ENCODE results near the gene APBA1. TPM values are rescaled to one million over a fixed set of nuclear protein-coding genes. Genes with fewer than 3 reads are reported as not detected.

APBA1 gene
- total and polyA plus RNA-seq, 9 of the 15 experiments (the other 6 are each of a cell fraction or from before 2014, with no cell fraction given), result 0.01 to 0.02 TPM; not detected in 7

- no peak overlapping the region for H2AFZ ChIP-seq (ENCODE audit: low read depth, low read length)
- ChIA-PET CTCF (ENCODE audit: low intra/inter-chr PET ratio) (no interaction called here), POLR2A (no interaction called here)
- H3K79me2 ChIP-seq (ENCODE audit: control insufficient read depth, insufficient read depth, low read length), result no peaks in the 10 kb centered on the region
- H3K27me3 ChIP-seq (ENCODE audit: control insufficient read depth in 2 of 2, insufficient read depth in 2 of 2, low read length in 2 of 2), result no peaks in the 10 kb centered on the region
- no peak overlapping the region for H3K9ac ChIP-seq (ENCODE audit: insufficient read depth in 1 of 2, low read depth in 2 of 2, low read length in 2 of 2)
- ATAC-seq, result no peak
- H4K20me1 ChIP-seq (replicated peaks; ENCODE audit: control insufficient read depth, insufficient read depth, low read length), result no peaks in the 10 kb centered on the region
- no peak overlapping the region for H3K27ac ChIP-seq (ENCODE audit: extremely low read depth, low read depth, low read length)
- intact Hi-C loops (cut with micrococcal nuclease) (no loop called here), in situ Hi-C loops (cut with MboI) (no loop called here)
- no peaks in the 10 kb centered on the region for H3K36me3 ChIP-seq (ENCODE audit: control insufficient read depth, insufficient read depth, low read length)
- no peak for TF ChIP-seq TCF3 (CRISPR knock-in tag; IDR thresholded peaks at IDR 0.05)
- no peak for TF ChIP-seq SMAD4 (CRISPR knock-in tag; conservative IDR thresholded peaks at IDR 0.05)
- TF ChIP-seq ZNF407 (IDR thresholded peaks at IDR 0.05; ENCODE audit: low read depth), result no peak
- no peak for TF ChIP-seq TBP (optimal IDR thresholded peaks at IDR 0.05; ENCODE audit: low read depth, low read length)
- no peak for TF ChIP-seq CREB3L1 (IDR thresholded peaks at IDR 0.05; ENCODE audit: borderline replicate concordance, low read depth)
- TF ChIP-seq ILF3 (IDR thresholded peaks at IDR 0.05; ENCODE audit: borderline replicate concordance), result no peak
- no peak for DNase-seq (ENCODE audit: extremely low read depth in 1 of 4, low spot score in 3 of 4)
- WGBS (ENCODE audit: insufficient coverage, low coverage, missing lambda C conversion rate), result 0% methylated on average over 2 of the region's 2 CpGs
- no peaks in the 10 kb centered on the region for H3K9me1 ChIP-seq (ENCODE audit: control insufficient read depth, insufficient read depth, low read length)
- no peaks in the 10 kb centered on the region for H3K4me1 ChIP-seq (replicated peaks in 1 of 2; ENCODE audit: control insufficient read depth in 2 of 2, insufficient read depth in 2 of 2, low read length in 2 of 2)
- H3K4me2 ChIP-seq (ENCODE audit: insufficient read depth, low read length), result no peak overlapping the region
- FAIRE-seq, result no peak
- H3K9me3 ChIP-seq (replicated peaks; ENCODE audit: control insufficient read depth, insufficient read depth, low read depth, low read length), result no peaks in the 10 kb centered on the region
- no peak overlapping the region for H3K4me3 ChIP-seq
- BruUV-seq (replicated peaks), result no TSS peak
These were observed 17.1 kb downstream of the APBA1 start for GRCh38 chr9:69655065-69655464.
